K562 (cell line): Measurements from ENCODE around the gene GRB10. TPM values are rescaled to one million over a fixed set of nuclear protein-coding genes. Genes with fewer than 3 reads are reported as not detected.

ENCODE experiments used
- BRF1 ChIP-seq: IDR thresholded peaks from 3 replicates; pipeline ENCODE4 v1.6.1; 2011; ENCODE audit warnings: borderline replicate concordance, mild to moderate bottlenecking; ENCODE audit not compliant: insufficient read length; ENCODE audit errors: extremely low read depth
- GTF3C2 ChIP-seq: IDR thresholded peaks from 3 replicates; pipeline ENCODE4 v1.6.1; 2011; ENCODE audit warnings: borderline replicate concordance, mild to moderate bottlenecking, moderate library complexity; ENCODE audit not compliant: insufficient read length; ENCODE audit errors: extremely low read depth
- MTA3 ChIP-seq: fragments of 450-650 bp; formaldehyde crosslinking; IDR thresholded peaks from 2 replicates; pipeline ENCODE4 v1.6.1; 2017; ENCODE audit warnings: mild to moderate bottlenecking, borderline replicate concordance
- NR2F6 ChIP-seq: fragments of 450-650 bp; formaldehyde crosslinking; IDR thresholded peaks from 2 replicates; pipeline ENCODE4 v1.4.0; 2020; ENCODE audit warnings: mild to moderate bottlenecking
- PHF20 ChIP-seq: fragments of 450-650 bp; IDR thresholded peaks from 2 replicates; pipeline ENCODE4 v1.6.1; 2018; ENCODE audit not compliant: partially characterized antibody
- PPARD ChIP-seq: fragments of 250-450 bp; sonication (Bioruptor Pico); IDR thresholded peaks from 2 replicates; pipeline ENCODE4 v1.8.0; 2022; ENCODE audit warnings: inconsistent platforms, mild to moderate bottlenecking, moderate library complexity
- RREB1 ChIP-seq: fragments of 250-450 bp; sonication (Bioruptor Pico); IDR thresholded peaks from 2 replicates; pipeline ENCODE4 v1.4.0; 2020
- SP1 ChIP-seq: sonication (generic); formaldehyde crosslinking; IDR thresholded peaks from 2 replicates; pipeline ENCODE4 v1.8.1; 2022; ENCODE audit warnings: mild to moderate bottlenecking, missing genetic modification reagents
- STAT5B ChIP-seq: fragments of 250-450 bp; sonication (Bioruptor Pico); IDR thresholded peaks from 2 replicates; pipeline ENCODE4 v1.8.0; 2021; ENCODE audit warnings: mild to moderate bottlenecking, inconsistent platforms
- TARDBP ChIP-seq: fragments of 450-650 bp; IDR thresholded peaks from 2 replicates; pipeline ENCODE4 v1.6.1; 2016
- U2AF2 ChIP-seq: fragments of 200-400 bp; formaldehyde crosslinking; optimal IDR thresholded peaks from 2 replicates; pipeline ENCODE3; 2017; ENCODE audit warnings: low read depth, mild to moderate bottlenecking, low read length
- ZNF184 ChIP-seq: sonication (generic); formaldehyde crosslinking; IDR thresholded peaks from 2 replicates; pipeline ENCODE4 v1.5.0; 2020; ENCODE audit warnings: missing genetic modification reagents
- ZNF76 ChIP-seq: fragments of 250-450 bp; sonication (Bioruptor Pico); IDR thresholded peaks from 2 replicates; pipeline ENCODE4 v1.4.0; 2020; ENCODE audit warnings: mild to moderate bottlenecking, moderate library complexity, borderline replicate concordance
- polyA plus RNA-seq, 8 experiments: library from polyadenylated mRNA; depleted of rRNA in 4 of 8; stranded (reverse) in 5 of 8; unstranded in 3 of 8; fragments of >200 nt; fragmentation: Nextera tagmentation in 2 of 8; fragmentation: Illumina TruSeq in 1 of 8; extraction: Ambion mirVana in 2 of 8; extraction: Trizol in 1 of 8; gene quantifications; 2 replicates each; pipeline versions ENCODE4 v1.2.1 to v1.2.3, GENCODE V29; 2011 to 2014; ENCODE audit warnings: inconsistent platforms in 1 of 8, missing spikeins in 1 of 8
- total RNA-seq, 7 experiments: library from RNA; depleted of rRNA in 6 of 7; stranded (reverse); fragments of >200 nt in 6 of 7; fragmentation: Illumina TruSeq in 2 of 7; extraction: Trizol in 2 of 7; gene quantifications; 2 replicates each; pipeline versions ENCODE4 v1.2.1 to v1.2.3, GENCODE V29; 2011 to 2021; ENCODE audit warnings: low replicate concordance in 1 of 7

Gene GRB10
- total and polyA plus RNA-seq, 9 of the 15 experiments (the other 6 are each of a cell fraction or from before 2014, with no cell fraction given): 8.9 to 88.5 (median 40.7) TPM

- TF ChIP-seq GTF3C2 (no peak), BRF1 (no peak), RREB1 (CRISPR knock-in tag) (no peak), PPARD (CRISPR knock-in tag) (no peak), MTA3 (no peak), ZNF184 (CRISPR knock-in tag) (no peak), PHF20 (no peak), SP1 (CRISPR knock-in tag) (no peak), ZNF76 (CRISPR knock-in tag) (no peak), U2AF2 (no peak), STAT5B (CRISPR knock-in tag) (no peak), TARDBP (no peak), NR2F6 (CRISPR knock-in tag) (no peak)
Measured at GRCh38 chr7:50662996-50663395, 119.7 kb downstream of the GRB10 start (continued).
